ENCODE results near the gene CDH23.

The CDH23 gene

DNA sequence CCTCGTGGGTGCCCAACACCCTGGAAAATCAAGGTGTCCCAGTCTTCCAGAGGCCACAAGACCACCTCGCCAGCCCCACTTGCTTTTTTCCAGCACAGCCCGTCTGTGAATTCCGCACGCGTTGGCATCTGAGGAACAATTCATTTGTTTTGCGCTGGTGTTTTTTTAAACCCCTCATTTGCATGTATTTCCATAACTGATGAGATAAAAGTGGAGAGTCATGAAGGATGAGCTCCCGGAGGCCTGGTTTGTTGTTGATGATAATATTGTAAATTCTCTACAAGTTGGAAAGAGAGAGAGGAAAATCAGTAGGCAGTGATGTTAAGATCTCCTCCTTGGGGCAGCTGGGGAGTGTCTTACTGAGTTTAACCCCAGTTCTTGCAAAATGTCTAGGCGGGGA is 43.1 kb upstream of the CDH23 start:
- Histone ChIP-seq H3K9me3 (ENCODE audit: insufficient read depth, low read depth, low read length) (no peaks in the 10 kb centered on the region), H3K4me2 (ENCODE audit: low read depth, low read length, poor library complexity, severe bottlenecking) (no peak overlapping the region), H2AFZ (ENCODE audit: low read length) (no peak overlapping the region), H3K27me3 (ENCODE audit: insufficient read depth, low read length, poor library complexity, severe bottlenecking) (no peaks in the 10 kb centered on the region), H4K20me1 (ENCODE audit: insufficient read depth, low read length, poor library complexity, severe bottlenecking) (no peaks in the 10 kb centered on the region), H3F3A (ENCODE audit: low read depth) (no peaks in the 10 kb centered on the region), H3K4me3 (ENCODE audit: low read length, poor library complexity, severe bottlenecking) (no peak overlapping the region), H3K9ac (ENCODE audit: low read depth, low read length, poor library complexity, severe bottlenecking) (no peak overlapping the region), H3K79me2 (ENCODE audit: insufficient read depth, low read length) (no peaks in the 10 kb centered on the region), H3K9me2 (replicated peaks; ENCODE audit: low read depth, low read length) (no peaks in the 10 kb centered on the region), H3K36me3 (ENCODE audit: insufficient read depth, low read length) (peaks cover 70% of the 10 kb centered on the region; the same call in 1 of the 2 replicates), H3K4me1 (ENCODE audit: insufficient read depth, low read length, poor library complexity, severe bottlenecking) (no peaks in the 10 kb centered on the region)
- TF ChIP-seq EZH2phosphoT487 (IDR thresholded peaks at IDR 0.05; ENCODE audit: borderline replicate concordance): no peak
- TF ChIP-seq, protein P1, sequence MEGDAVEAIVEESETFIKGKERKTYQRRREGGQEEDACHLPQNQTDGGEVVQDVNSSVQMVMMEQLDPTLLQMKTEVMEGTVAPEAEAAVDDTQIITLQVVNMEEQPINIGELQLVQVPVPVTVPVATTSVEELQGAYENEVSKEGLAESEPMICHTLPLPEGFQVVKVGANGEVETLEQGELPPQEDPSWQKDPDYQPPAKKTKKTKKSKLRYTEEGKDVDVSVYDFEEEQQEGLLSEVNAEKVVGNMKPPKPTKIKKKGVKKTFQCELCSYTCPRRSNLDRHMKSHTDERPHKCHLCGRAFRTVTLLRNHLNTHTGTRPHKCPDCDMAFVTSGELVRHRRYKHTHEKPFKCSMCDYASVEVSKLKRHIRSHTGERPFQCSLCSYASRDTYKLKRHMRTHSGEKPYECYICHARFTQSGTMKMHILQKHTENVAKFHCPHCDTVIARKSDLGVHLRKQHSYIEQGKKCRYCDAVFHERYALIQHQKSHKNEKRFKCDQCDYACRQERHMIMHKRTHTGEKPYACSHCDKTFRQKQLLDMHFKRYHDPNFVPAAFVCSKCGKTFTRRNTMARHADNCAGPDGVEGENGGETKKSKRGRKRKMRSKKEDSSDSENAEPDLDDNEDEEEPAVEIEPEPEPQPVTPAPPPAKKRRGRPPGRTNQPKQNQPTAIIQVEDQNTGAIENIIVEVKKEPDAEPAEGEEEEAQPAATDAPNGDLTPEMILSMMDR (conservative IDR thresholded peaks at IDR 0.05; ENCODE audit: low read length): no peak

DNA sequence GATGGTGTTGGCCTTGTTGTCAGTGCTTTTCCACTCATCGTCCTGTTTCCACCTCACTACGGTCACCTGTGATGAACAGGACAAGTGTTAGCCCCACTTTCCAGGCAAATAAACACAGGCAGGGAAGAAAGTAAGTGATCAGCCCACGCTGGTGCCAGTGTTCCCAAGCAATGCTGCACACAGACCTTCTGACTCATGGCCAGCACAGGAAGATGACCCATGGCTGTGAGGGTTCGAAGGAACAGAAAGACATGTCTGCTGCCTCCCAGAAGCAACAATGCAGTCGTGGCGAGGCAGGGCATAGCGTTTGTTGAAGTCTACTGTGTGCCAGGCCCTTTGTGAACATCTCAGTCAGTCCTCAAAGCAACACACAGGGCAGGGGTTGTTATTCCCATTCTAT is 41.9 kb upstream of the CDH23 start:
- peaks cover 79% of the 10 kb centered on the region; the same call in 1 of the 2 replicates for H3K36me3 ChIP-seq (ENCODE audit: insufficient read depth, low read length)
- TF ChIP-seq, protein P1 (conservative IDR thresholded peaks at IDR 0.05; ENCODE audit: low read length): no peak
- no peak for TF ChIP-seq EZH2phosphoT487 (IDR thresholded peaks at IDR 0.05; ENCODE audit: borderline replicate concordance)
- no peaks in the 10 kb centered on the region for H3K79me2 ChIP-seq (ENCODE audit: insufficient read depth, low read length)
- H3K9me2 ChIP-seq (replicated peaks; ENCODE audit: low read depth, low read length): no peaks in the 10 kb centered on the region
- H3K27me3 ChIP-seq (ENCODE audit: insufficient read depth, low read length, poor library complexity, severe bottlenecking): no peaks in the 10 kb centered on the region
- H4K20me1 ChIP-seq (ENCODE audit: insufficient read depth, low read length, poor library complexity, severe bottlenecking): no peaks in the 10 kb centered on the region
- H3K4me2 ChIP-seq (ENCODE audit: low read depth, low read length, poor library complexity, severe bottlenecking): no peak overlapping the region
- no peaks in the 10 kb centered on the region for H3K4me1 ChIP-seq (ENCODE audit: insufficient read depth, low read length, poor library complexity, severe bottlenecking)
- no peak overlapping the region for H3K4me3 ChIP-seq (ENCODE audit: low read length, poor library complexity, severe bottlenecking)
- H2AFZ ChIP-seq (ENCODE audit: low read length): no peak overlapping the region
- H3K9ac ChIP-seq (ENCODE audit: low read depth, low read length, poor library complexity, severe bottlenecking): no peak overlapping the region
- no peaks in the 10 kb centered on the region for H3K9me3 ChIP-seq (ENCODE audit: insufficient read depth, low read depth, low read length)
- no peaks in the 10 kb centered on the region for H3F3A ChIP-seq (ENCODE audit: low read depth)

DNA sequence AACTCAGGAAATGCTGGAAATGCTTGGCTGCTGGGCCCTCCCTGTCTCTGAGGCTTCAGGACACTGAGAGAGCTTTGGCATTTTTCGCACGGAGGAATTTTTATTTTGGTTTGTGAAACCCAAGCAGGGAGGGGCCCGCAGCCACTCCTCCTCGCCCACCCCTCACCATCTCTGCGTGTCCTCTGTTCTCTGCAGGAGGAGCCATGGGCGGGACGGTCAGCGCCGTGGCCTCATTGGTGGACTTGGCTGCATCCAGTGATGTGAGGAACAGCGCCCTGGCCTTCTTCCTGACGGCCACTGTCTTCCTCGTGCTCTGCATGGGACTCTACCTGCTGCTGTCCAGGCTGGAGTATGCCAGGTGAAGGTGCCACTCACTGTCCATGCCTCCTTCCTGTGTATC is 40.8 kb upstream of the CDH23 start:
- Histone ChIP-seq H3K9ac (ENCODE audit: low read depth, low read length, poor library complexity, severe bottlenecking) (no peak overlapping the region), H3K9me3 (ENCODE audit: insufficient read depth, low read depth, low read length) (no peaks in the 10 kb centered on the region), H3F3A (ENCODE audit: low read depth) (no peaks in the 10 kb centered on the region), H3K4me2 (ENCODE audit: low read depth, low read length, poor library complexity, severe bottlenecking) (no peak overlapping the region), H2AFZ (ENCODE audit: low read length) (no peak overlapping the region), H3K9me2 (replicated peaks; ENCODE audit: low read depth, low read length) (no peaks in the 10 kb centered on the region), H3K79me2 (ENCODE audit: insufficient read depth, low read length) (no peaks in the 10 kb centered on the region), H3K36me3 (ENCODE audit: insufficient read depth, low read length) (peaks cover 77% of the 10 kb centered on the region; the same call in 1 of the 2 replicates), H4K20me1 (ENCODE audit: insufficient read depth, low read length, poor library complexity, severe bottlenecking) (no peaks in the 10 kb centered on the region), H3K27me3 (ENCODE audit: insufficient read depth, low read length, poor library complexity, severe bottlenecking) (no peaks in the 10 kb centered on the region), H3K4me3 (ENCODE audit: low read length, poor library complexity, severe bottlenecking) (no peak overlapping the region), H3K4me1 (ENCODE audit: insufficient read depth, low read length, poor library complexity, severe bottlenecking) (no peaks in the 10 kb centered on the region)
- TF ChIP-seq, protein P1 (conservative IDR thresholded peaks at IDR 0.05; ENCODE audit: low read length): no peak
- TF ChIP-seq EZH2phosphoT487 (IDR thresholded peaks at IDR 0.05; ENCODE audit: borderline replicate concordance): no peak

Measured in Loucy (cell line).